HG02623 (cell line): ENCODE results near the gene MAGEB6.
"Not testable (repeated sequence)": the region's sequence is repeated elsewhere in the genome, so short reads cannot be mapped to it uniquely, and the experiment has no call there.

Experiments
- ATAC-seq: cut with Tn5 transposase; IDR thresholded peaks from one replicate; pipeline ENCODE4 v1.9.1; 2021; ENCODE audit warnings: moderate library complexity; ENCODE audit not compliant: unreplicated experiment

MAGEB6 gene

GRCh38 chrX:26192204-26192603 is at the start of gene MAGEB6:
TSS of gene MAGEB6 (plus strand) at chrX:26192440. CDS start at chrX:26193847, 1,407 bp downstream.
- no peak for ATAC-seq

GRCh38 chrX:26146024-26146423 is 46.2 kb upstream of the MAGEB6 start:
- ATAC-seq = no peak

- no peak for ATAC-seq
Observed at GRCh38 chrX:26160301-26160700, 31.9 kb upstream of the MAGEB6 start, which contains the start of gene MAGEB6B. TSS of gene MAGEB6B (plus strand) at chrX:26160601. CDS start at chrX:26160601, 0 bp downstream.

GRCh38 chrX:26203561-26203960 is 11.3 kb downstream of the MAGEB6 start:
- no peak for ATAC-seq

- not testable (repeated sequence) for ATAC-seq
Observed at GRCh38 chrX:26204717-26205116, 12.5 kb downstream of the MAGEB6 start.

GRCh38 chrX:26208012-26208411 is 15.8 kb downstream of the MAGEB6 start:
- ATAC-seq = no peak

GRCh38 chrX:26215869-26216268 is 23.6 kb downstream of the MAGEB6 start, which contains the start of gene MAGEB5:
TSS of gene MAGEB5 (plus strand) at chrX:26216169. CDS start at chrX:26217302, 1,133 bp downstream.
- no peak for ATAC-seq

GRCh38 chrX:26219351-26219750 is 27.1 kb downstream of the MAGEB6 start:
- ATAC-seq = no peak

GRCh38 chrX:26234177-26234576 is 41.9 kb downstream of the MAGEB6 start:
- ATAC-seq = no peak
